ENCODE measurements around the gene CACNA2D4. TPM values are rescaled to one million over a fixed set of nuclear protein-coding genes. Genes with fewer than 3 reads are reported as not detected.

The CACNA2D4 gene
- total and polyA plus RNA-seq, 2 donors (not counting 3 experiments of a cell fraction or from before 2014, with no cell fraction given) = 0.58 to 0.73 TPM

- H3K4me1 ChIP-seq (ENCODE audit: control insufficient read depth, extremely low read depth, insufficient read depth, low read length) = no peaks in the 10 kb centered on the region
- no peaks in the 10 kb centered on the region for H3K9me3 ChIP-seq (replicated peaks; ENCODE audit: control insufficient read depth, insufficient read depth, low read length)
- no peak overlapping the region for H3K4me3 ChIP-seq (replicated peaks in 1 of 3; ENCODE audit: insufficient read depth in 1 of 3, low read depth in 1 of 3, low read length in 3 of 3)
- no TSS peak for BruUV-seq (replicated peaks)
- FAIRE-seq (no peak), DNase-seq (ENCODE audit: low read depth, low spot score) (no peak)
- H3K9ac ChIP-seq (replicated peaks; ENCODE audit: extremely low read depth, insufficient read depth, low read length) = no peak overlapping the region
- H4K20me1 ChIP-seq (replicated peaks; ENCODE audit: control insufficient read depth, extremely low read depth, insufficient read depth, low read length) = no peaks in the 10 kb centered on the region
- H3K36me3 ChIP-seq (ENCODE audit: control insufficient read depth in 2 of 2, extremely low read depth in 1 of 2, insufficient read depth in 2 of 2, low read length in 2 of 2) = no peaks in the 10 kb centered on the region
- ChIA-PET CTCF (interaction anchor here (1.7 kb wide), 1 partner anchor 13 kb away, joined by 5 read pairs; no protein-coding TSS in a partner anchor), POLR2A (no interaction called here)
- no peaks in the 10 kb centered on the region for H3K9me1 ChIP-seq (replicated peaks; ENCODE audit: control insufficient read depth, extremely low read depth, insufficient read depth, low read length)
- no peaks in the 10 kb centered on the region for H3K27me3 ChIP-seq (ENCODE audit: control insufficient read depth in 2 of 2, insufficient read depth in 2 of 2, low read length in 2 of 2)
- TF ChIP-seq POLR2A (IDR thresholded peaks at IDR 0.05; ENCODE audit: low read depth, low read length) = no peak
- no peak for TF ChIP-seq FOS (IDR thresholded peaks at IDR 0.05; ENCODE audit: borderline replicate concordance, insufficient read depth, low read length)
- TF ChIP-seq EZH2 (IDR thresholded peaks at IDR 0.05; ENCODE audit: borderline replicate concordance, low read depth, low read length, severe bottlenecking) = no peak
- TF ChIP-seq MAX (IDR thresholded peaks at IDR 0.05; ENCODE audit: insufficient read depth, insufficient read length) = no peak
- no peak for TF ChIP-seq GATA2 (IDR thresholded peaks at IDR 0.05; ENCODE audit: insufficient read depth, insufficient read length, low read depth, low read length)
- TF ChIP-seq MYC (IDR thresholded peaks at IDR 0.05; ENCODE audit: low read depth, low read length) = no peak
- TF ChIP-seq CTCF (IDR thresholded peaks at IDR 0.05; ENCODE audit: extremely low read depth in 1 of 2, insufficient read depth in 1 of 2, low read depth in 1 of 2, low read length in 2 of 2) = no peak
- no peak for TF ChIP-seq POLR2AphosphoS5 (IDR thresholded peaks at IDR 0.05; ENCODE audit: insufficient read depth, low read depth, low read length)
- TF ChIP-seq JUN (IDR thresholded peaks at IDR 0.05; ENCODE audit: borderline replicate concordance, insufficient read depth, insufficient read length, low read depth) = no peak
- no peak overlapping the region for H3K27ac ChIP-seq (ENCODE audit: insufficient read depth, low read depth, low read length)
- dilution Hi-C loops (cut with MboI; ENCODE audit: extremely low pct_ligation_motif_present, low sequenced_read_pairs) (no loop called here), intact Hi-C loops (cut with micrococcal nuclease) (no loop called here)
- no peaks in the 10 kb centered on the region for H3K79me2 ChIP-seq (ENCODE audit: control insufficient read depth, insufficient read depth, low read length)
- no peak overlapping the region for H3K4me2 ChIP-seq (ENCODE audit: insufficient read depth, low read length)
- H2AFZ ChIP-seq (ENCODE audit: low read depth, low read length) = no peak overlapping the region
Measured at GRCh38 chr12:1881301-1881700, 37.2 kb downstream of the CACNA2D4 start.

Data from endothelial cell of umbilical vein (primary cell).